ENCODE measurements around the gene RASSF3. TPM values are rescaled to one million over a fixed set of nuclear protein-coding genes. Genes with fewer than 3 reads are reported as not detected.

RASSF3 gene
- total RNA-seq, 4 donors from 2014 or later = 35.3 to 68.5 (median 45.9) TPM

GRCh38 chr12:64569923-64570691, 40.2 kb upstream of the RASSF3 start:
- TF ChIP-seq, protein P1, sequence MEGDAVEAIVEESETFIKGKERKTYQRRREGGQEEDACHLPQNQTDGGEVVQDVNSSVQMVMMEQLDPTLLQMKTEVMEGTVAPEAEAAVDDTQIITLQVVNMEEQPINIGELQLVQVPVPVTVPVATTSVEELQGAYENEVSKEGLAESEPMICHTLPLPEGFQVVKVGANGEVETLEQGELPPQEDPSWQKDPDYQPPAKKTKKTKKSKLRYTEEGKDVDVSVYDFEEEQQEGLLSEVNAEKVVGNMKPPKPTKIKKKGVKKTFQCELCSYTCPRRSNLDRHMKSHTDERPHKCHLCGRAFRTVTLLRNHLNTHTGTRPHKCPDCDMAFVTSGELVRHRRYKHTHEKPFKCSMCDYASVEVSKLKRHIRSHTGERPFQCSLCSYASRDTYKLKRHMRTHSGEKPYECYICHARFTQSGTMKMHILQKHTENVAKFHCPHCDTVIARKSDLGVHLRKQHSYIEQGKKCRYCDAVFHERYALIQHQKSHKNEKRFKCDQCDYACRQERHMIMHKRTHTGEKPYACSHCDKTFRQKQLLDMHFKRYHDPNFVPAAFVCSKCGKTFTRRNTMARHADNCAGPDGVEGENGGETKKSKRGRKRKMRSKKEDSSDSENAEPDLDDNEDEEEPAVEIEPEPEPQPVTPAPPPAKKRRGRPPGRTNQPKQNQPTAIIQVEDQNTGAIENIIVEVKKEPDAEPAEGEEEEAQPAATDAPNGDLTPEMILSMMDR (IDR thresholded peaks at IDR 0.05) = no peak
- ATAC-seq (ENCODE audit: low FRiP score) (no peak), DNase-seq (ENCODE audit: low spot score) (no peak)

GRCh38 chr12:64571411-64571810, 38.9 kb upstream of the RASSF3 start:
- no peak for ATAC-seq (ENCODE audit: low FRiP score)
- DNase-seq (ENCODE audit: low spot score) = no peak
- TF ChIP-seq, protein P1 (IDR thresholded peaks at IDR 0.05) = no peak

DNA sequence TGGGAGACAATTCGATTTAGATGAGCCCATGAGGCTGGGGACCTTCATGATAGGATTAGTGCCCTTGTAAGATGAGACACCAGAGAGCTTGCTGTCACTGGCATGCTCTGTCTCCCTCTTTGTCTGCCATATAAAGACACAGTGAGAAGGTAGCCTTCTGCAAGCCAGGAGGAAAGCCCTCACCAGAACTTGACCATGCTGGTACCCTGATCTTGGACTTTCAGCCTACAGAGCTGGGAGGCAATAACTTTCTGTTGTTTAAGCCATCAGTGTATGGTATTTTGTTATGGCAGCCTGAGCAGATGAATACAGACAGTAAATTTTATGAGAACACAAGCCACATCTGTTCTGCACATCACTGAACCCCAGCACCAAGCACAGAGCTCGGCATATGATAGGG, 38.1 kb upstream of the RASSF3 start:
- ATAC-seq (ENCODE audit: low FRiP score) (no peak), DNase-seq (ENCODE audit: low spot score) (no peak)
- TF ChIP-seq, protein P1 (IDR thresholded peaks at IDR 0.05) = no peak

DNA sequence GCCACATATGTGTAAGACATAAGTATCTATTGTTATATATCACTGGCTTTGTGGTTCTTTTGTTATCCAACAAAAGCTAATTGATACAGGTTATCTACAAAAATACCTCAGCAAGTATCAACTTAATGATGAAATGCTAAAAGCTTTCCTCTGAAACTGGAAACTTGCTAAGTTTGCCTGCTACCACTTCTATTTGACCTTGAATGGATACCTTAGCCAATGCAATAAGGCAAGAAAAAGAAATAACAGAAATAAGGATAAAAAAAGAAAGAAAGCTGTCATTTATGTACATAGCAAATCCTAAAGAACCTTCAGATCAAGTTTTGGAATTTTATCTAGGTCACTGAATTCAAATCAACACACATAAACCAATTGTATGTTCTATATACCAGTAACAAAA, 35.5 kb upstream of the RASSF3 start:
- TF ChIP-seq, protein P1 (IDR thresholded peaks at IDR 0.05) = no peak
- ATAC-seq (ENCODE audit: low FRiP score) (no peak), DNase-seq (ENCODE audit: low spot score) (no peak)

DNA sequence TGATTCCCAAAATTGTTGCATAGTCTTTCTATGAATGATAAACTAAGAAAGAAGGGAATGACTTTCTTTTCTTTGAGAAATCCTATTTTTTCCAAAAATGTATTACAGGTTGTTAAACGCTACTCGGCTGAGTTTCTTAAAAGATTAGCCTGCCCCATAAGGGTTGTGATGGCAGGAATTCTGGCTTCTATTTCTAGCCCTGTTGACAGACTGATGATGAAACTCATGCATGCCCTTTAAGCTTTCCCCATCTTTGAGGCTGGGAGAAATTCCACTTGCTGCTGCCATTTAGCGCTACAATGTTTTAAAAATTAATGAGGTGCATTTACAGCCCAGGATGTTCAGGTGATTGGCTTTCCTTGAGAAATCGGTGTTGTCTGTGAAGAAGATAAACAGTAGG, 33.2 kb upstream of the RASSF3 start:
- DNase-seq (ENCODE audit: low spot score) (no peak), ATAC-seq (ENCODE audit: low FRiP score) (no peak)
- TF ChIP-seq, protein P1 (IDR thresholded peaks at IDR 0.05) = no peak

DNA sequence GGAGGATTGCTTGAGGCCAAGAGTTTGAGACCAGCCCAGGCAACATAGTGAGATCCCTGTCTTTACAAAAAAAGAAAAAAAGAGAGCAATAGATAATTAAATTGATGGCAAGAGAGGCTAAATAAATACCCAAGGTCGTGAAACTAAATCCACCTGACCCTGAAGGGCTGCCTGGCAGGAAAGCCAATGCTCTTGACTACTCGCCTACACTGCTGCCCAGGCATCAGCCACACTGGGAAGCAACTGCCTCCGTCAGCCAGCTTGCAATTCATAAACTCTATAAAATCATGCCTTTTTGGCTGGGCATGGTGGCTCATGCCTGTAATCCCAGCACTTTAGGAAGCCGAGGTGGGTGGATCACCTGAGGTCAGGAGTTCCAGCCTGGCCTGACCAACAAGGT, 31.7 kb upstream of the RASSF3 start:
- ATAC-seq (ENCODE audit: low FRiP score) = no peak
- DNase-seq (ENCODE audit: low spot score) = no peak
- TF ChIP-seq, protein P1 (IDR thresholded peaks at IDR 0.05) = no peak

GRCh38 chr12:64580681-64581080, 29.6 kb upstream of the RASSF3 start:
- TF ChIP-seq, protein P1 (IDR thresholded peaks at IDR 0.05) = no peak
- ATAC-seq (ENCODE audit: low FRiP score) = no peak

More at GRCh38 chr12:64580681-64581080, 29.6 kb upstream of the RASSF3 start:
- no peak for DNase-seq (ENCODE audit: low spot score)
